Heart right ventricle (tissue), 16 donors: Measurements from ENCODE around the gene TRPM3. TPM values are rescaled to one million over a fixed set of nuclear protein-coding genes. Genes with fewer than 3 reads are reported as not detected.

Experiments used
- ATAC-seq, 8 donors: fragments of 200-7000 bp; cut with Tn5 transposase; one replicate each; pipeline ENCODE4 v1.9.1; 2020; ENCODE audit warnings: mild to moderate bottlenecking in 8 of 8, moderate library complexity in 8 of 8, moderate number of reproducible peaks in 1 of 8
- DNase-seq, 2 donors: peaks; one replicate each; pipeline ENCODE4 v3.0.0-alpha.2; 2020
- H3K27ac ChIP-seq, 10 donors: fragments of 200-600 bp; sonication (generic) in 2 of 10; one replicate each; pipeline versions ENCODE4 v1.5.0 to v1.8.0; 2020 to 2022; ENCODE audit warnings: mild to moderate bottlenecking in 3 of 10
- H3K27me3 ChIP-seq, 7 donors: fragments of 200-600 bp; one replicate each; pipeline ENCODE4 v1.8.0; 2021 to 2022; ENCODE audit warnings: mild to moderate bottlenecking in 2 of 7
- H3K36me3 ChIP-seq, 9 donors: fragments of 200-600 bp; sonication (generic) in 1 of 9; one replicate each; pipeline versions ENCODE4 v1.5.0 to v1.8.0; 2020 to 2022; ENCODE audit warnings: mild to moderate bottlenecking in 2 of 9
- H3K4me1 ChIP-seq, 9 donors: fragments of 200-600 bp; sonication (generic) in 1 of 9; one replicate each; pipeline versions ENCODE4 v1.5.0 to v1.8.0; 2020 to 2022; ENCODE audit warnings: mild to moderate bottlenecking in 4 of 9
- H3K4me3 ChIP-seq, 10 donors: fragments of 200-600 bp; sonication (generic) in 2 of 10; one replicate each; pipeline versions ENCODE4 v1.5.0 to v1.8.0; 2020 to 2022; ENCODE audit warnings: mild to moderate bottlenecking in 7 of 10, moderate library complexity in 2 of 10
- H3K9me3 ChIP-seq, 11 donors: fragments of 200-600 bp in 10 of 11; sonication (generic) in 2 of 11; one replicate each; pipeline versions ENCODE4 v1.5.0 to v1.8.0; 2013 to 2022; ENCODE audit warnings: mild to moderate bottlenecking in 2 of 11, control low read depth in 1 of 11, moderate library complexity in 1 of 11
- WGBS, 2 donors: extraction: QIAGEN DNeasy Blood & Tissue Kit; methylation state at CpG; one replicate each; pipeline ENCODE4 v1.1.7; 2013; ENCODE audit warnings: inconsistent platforms in 1 of 2; 5-methylcytosine and 5-hydroxymethylcytosine counted together
- intact Hi-C, 10 donors: fragments of 100-400 bp; cut with DNase I; formaldehyde crosslinking; loops; one replicate each; pipeline versions ENCODE4 v1.11.1 to v1.14.2; 2022
- polyA plus RNA-seq, 2 donors: library from polyadenylated mRNA; stranded (reverse); fragments of 200-250 nt; gene quantifications; one replicate each; pipeline ENCODE4 v1.2.3, GENCODE V29; 2013
- total RNA-seq, 10 donors: library from RNA; stranded (reverse); fragmentation: NEBNext Ultra II Directional in 3 of 10; extraction: Animal tissue kit (Norgen Biotek cat#: 25700) in 3 of 10; gene quantifications; one replicate each; pipeline versions ENCODE4 v1.2.1 to v1.2.4, GENCODE V29; 2021 to 2023
- TF ChIP-seq, protein P1 (sequence below), 9 donors: fragments of 200-600 bp; sonication (generic) in 2 of 9; IDR thresholded peaks; one replicate each; pipeline versions ENCODE4 v1.5.0 to v1.8.0; 2021 to 2022; ENCODE audit warnings: antibody characterized with exemption in 9 of 9, mild to moderate bottlenecking in 5 of 9, moderate library complexity in 1 of 9
- donor health status: Arrhythmogenic right ventricular cardiomyopathy.
- donor health status: ischemic (EF 13 %, LVEDD 7.1; RV severe dilation, severe dysfunction).
- donor health status: healthy with polysubstance abuse.
- donor health status: DM: no; HTN: yes; CAD: no.
- donor health status: DM: no; HTN: no; CAD: no.
- donor health status: ischemic (EF 25% LVEDD 6.9; RV normal size, moderate dysfunction).
- donor health status: ischemic (EF 25% LVEDD 5.7; RV mildly dilated, moderate dysfunction).
- donor health status: healthy.
- donor health status: DM: yes; HTN: yes; CAD: no.
- donor health status: Ischemic cardiomyopathy.
- donor health status: ischemic (EF 35%, LVEDD 5.7; RV mildly dilated, moderate dysfunction).
- donor health status: nonischemic (EF 11% LVEDD 7.7; RV severe dilation, severe dysfunction).
- donor health status: DM: yes; HTN: yes; CAD: no.
- donor health status: PGD.
- donor health status: ischemic (EF 29% LVEDD 5.4; RV normal size, mild dysfunction).
- donor health status: nonischemic (EF 23%, LVEDD 6.1; RV moderate dilation, normal function).

The TRPM3 gene
- total and polyA plus RNA-seq, 12 donors, result 0.05 to 1.3 (median 0.16) TPM; not detected in 1

DNA sequence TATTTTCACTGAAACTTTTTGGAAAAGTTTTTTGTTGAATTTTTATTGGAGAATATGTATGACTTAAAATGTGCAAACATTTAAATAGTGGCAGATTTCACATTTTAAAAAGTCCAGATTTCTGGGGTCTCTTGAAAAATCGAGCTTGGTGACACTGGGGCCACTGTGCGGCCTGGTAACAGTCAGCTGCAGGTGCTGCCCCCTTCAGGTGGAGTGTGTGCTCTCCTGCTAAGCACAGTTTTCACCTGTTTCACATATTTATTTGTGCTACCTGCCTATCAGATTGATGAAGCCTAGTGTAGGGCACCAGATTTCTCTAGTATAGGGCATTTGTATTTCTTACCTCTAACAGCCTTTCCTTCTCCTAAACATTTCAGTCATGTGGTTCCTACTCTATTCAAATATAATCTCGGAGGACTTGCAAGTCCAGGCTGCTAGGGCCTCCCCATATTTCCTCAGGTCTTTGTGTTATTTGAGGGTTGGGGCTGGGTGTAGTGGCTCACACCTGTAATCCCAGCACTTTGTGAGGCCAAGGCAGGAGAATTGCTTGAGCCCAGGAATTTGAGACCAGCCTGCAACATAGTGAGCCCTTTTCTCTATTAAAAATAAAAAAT, 611.2 kb downstream of the TRPM3 start:
- 78 to 88% methylated on average over 3 of the region's 3 CpGs for WGBS, 2 donors
- Histone ChIP-seq H3K4me1 (peaks cover 0 to 6% (median 0%) of the 10 kb centered on the region in 9 donors), H3K27me3 (no peaks in the 10 kb centered on the region), H3K36me3 (no peaks in the 10 kb centered on the region), H3K27ac (no peak overlapping the region), H3K9me3 (no peaks in the 10 kb centered on the region), H3K4me3 (no peak overlapping the region)
- intact Hi-C loops, result loop anchor here in 1 of 10 donors (10.0 kb wide), 1 partner anchor 65 kb away; no protein-coding TSS in a partner anchor
- TF ChIP-seq, protein P1, sequence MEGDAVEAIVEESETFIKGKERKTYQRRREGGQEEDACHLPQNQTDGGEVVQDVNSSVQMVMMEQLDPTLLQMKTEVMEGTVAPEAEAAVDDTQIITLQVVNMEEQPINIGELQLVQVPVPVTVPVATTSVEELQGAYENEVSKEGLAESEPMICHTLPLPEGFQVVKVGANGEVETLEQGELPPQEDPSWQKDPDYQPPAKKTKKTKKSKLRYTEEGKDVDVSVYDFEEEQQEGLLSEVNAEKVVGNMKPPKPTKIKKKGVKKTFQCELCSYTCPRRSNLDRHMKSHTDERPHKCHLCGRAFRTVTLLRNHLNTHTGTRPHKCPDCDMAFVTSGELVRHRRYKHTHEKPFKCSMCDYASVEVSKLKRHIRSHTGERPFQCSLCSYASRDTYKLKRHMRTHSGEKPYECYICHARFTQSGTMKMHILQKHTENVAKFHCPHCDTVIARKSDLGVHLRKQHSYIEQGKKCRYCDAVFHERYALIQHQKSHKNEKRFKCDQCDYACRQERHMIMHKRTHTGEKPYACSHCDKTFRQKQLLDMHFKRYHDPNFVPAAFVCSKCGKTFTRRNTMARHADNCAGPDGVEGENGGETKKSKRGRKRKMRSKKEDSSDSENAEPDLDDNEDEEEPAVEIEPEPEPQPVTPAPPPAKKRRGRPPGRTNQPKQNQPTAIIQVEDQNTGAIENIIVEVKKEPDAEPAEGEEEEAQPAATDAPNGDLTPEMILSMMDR (IDR thresholded peaks at IDR 0.05), result peak in 8 of 9 donors; percentile 50 to 77 (median 56)
- peak in 2 of 8 donors; percentile 61 to 71 for ATAC-seq
- peak; percentile 47 to 51 for DNase-seq

DNA sequence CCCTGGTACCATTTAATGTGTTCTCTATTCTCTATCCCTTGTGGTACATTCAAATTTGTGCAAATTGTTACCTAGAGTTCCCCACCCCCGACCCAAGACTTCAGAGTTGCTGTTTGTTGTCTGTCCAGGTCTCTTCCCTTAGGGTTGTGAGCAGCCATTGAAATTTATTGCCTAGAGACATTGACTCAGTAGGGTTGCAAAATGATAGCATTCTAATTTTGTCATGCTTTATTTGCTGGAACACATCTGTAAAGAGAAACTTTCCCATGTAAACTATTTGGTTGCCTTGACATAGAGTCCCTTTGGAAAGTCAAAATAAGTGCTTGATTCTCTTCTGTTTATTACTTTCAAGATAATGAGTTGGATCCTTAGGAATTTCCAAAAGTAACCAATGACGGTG, 615.3 kb downstream of the TRPM3 start:
- intact Hi-C loops, result no loop called here
- ATAC-seq, result peak in 3 of 8 donors; percentile 16 to 53 (median 34)
- TF ChIP-seq, protein P1 (IDR thresholded peaks at IDR 0.05), result no peak
- Histone ChIP-seq H3K9me3 (no peaks in the 10 kb centered on the region), H3K27me3 (no peaks in the 10 kb centered on the region), H3K4me3 (no peak overlapping the region), H3K36me3 (no peaks in the 10 kb centered on the region), H3K4me1 (peaks cover 0 to 38% (median 12%) of the 10 kb centered on the region in 9 donors), H3K27ac (peak overlapping the region in 3 of 10 donors; percentile 38 to 46 (median 45))
- DNase-seq, result no peak
- 89 to 92% methylated on average over 2 of the region's 2 CpGs for WGBS, 2 donors

DNA sequence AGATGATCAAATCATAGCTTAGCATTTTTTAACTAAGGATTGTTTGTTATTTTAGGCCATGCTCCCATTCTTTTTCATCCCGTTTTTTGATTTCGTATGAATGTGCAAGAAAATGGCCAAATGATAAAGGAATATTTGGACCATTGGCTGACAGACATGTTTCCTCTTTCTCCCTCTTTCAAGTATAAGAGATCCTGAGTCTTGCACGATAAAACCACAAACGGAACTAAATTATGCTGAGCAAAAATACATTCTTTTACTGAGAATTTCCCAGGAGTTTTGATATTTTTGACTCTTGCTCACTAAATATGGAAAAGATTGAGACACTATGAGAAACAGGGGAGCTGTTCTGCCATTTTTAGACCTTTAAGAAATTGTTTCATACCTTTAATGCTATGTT, 616.6 kb downstream of the TRPM3 start:
- 56 to 64% methylated on average over 4 of the region's 4 CpGs for WGBS, 2 donors
- intact Hi-C loops, result loop anchor here in 1 of 10 donors (5.0 kb wide), 1 partner anchor 77 kb away; no protein-coding TSS in a partner anchor
- TF ChIP-seq, protein P1 (IDR thresholded peaks at IDR 0.05), result no peak
- Histone ChIP-seq H3K4me3 (no peak overlapping the region), H3K27ac (peak overlapping the region in 6 of 10 donors; percentile 14 to 49 (median 42)), H3K9me3 (no peaks in the 10 kb centered on the region), H3K4me1 (peaks cover 0 to 38% (median 12%) of the 10 kb centered on the region in 9 donors), H3K27me3 (no peaks in the 10 kb centered on the region), H3K36me3 (no peaks in the 10 kb centered on the region)
- DNase-seq (no peak), ATAC-seq (peak in 3 of 8 donors; percentile 7 to 54 (median 30))

DNA sequence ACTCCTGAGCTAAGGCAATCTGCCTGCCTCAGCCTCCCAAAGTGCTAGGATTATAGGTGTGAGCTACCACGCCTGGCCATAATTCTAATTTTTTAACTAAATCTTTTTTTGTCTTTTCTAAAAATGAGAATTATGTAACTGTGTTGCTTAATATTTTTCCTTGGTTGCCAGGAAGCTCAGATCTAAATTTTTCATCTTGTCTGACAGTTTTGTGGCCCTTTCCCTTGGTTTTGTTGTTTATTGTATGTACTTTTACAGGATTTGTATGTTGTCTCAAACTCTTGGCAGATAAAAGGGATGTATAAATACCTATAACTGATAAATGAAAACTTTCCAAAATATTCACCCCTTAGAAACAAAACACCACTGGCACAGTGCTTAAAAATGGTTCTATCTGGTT, 618.7 kb downstream of the TRPM3 start:
- peak overlapping the region in 2 of 10 donors; percentile 27 to 45 for H3K27ac ChIP-seq
- intact Hi-C loops, result loop anchor here in 1 of 10 donors (5.0 kb wide), 1 partner anchor 80 kb away; no protein-coding TSS in a partner anchor
- H3K27me3 ChIP-seq, result no peaks in the 10 kb centered on the region

More for the DNA sequence above, 618.7 kb downstream of the TRPM3 start:
- Histone ChIP-seq H3K9me3 (no peaks in the 10 kb centered on the region), H3K36me3 (no peaks in the 10 kb centered on the region), H3K4me1 (peaks cover 0 to 38% (median 12%) of the 10 kb centered on the region in 9 donors), H3K4me3 (no peak overlapping the region)
- TF ChIP-seq, protein P1 (IDR thresholded peaks at IDR 0.05), result no peak
- 69 to 81% methylated on average over 1 of the region's 1 CpG for WGBS, 2 donors
- DNase-seq (no peak), ATAC-seq (no peak)
